Activated CD4-positive, alpha-beta memory T cell treated with anti-CD3 and anti-CD28 coated beads, Interleukin-2, amount 10 ng/mL, durations not matched to agents 7 days and 5 days (primary cell): ENCODE results near the gene FOLR1. TPM values are rescaled to one million over a fixed set of nuclear protein-coding genes. Genes with fewer than 3 reads are reported as not detected.

Experiments
- CTCF ChIA-PET: fragments of 350-600 bp; sonication (Branson Sonifier 250); formaldehyde crosslinking; loops from one replicate; lab custom pipeline; 2021; ENCODE audit warnings: antibody characterized with exemption, inconsistent platforms; lab: Charles Lee
- POLR2A ChIA-PET: fragments of 350-600 bp; sonication (Branson Sonifier 250); formaldehyde crosslinking; loops from one replicate; lab custom pipeline; 2021; ENCODE audit warnings: antibody characterized with exemption; lab: Charles Lee
- DNase-seq: peaks from one replicate; pipeline ENCODE4 v3.0.0-alpha.2; 2020
- H3K27ac Mint-ChIP-seq: one replicate; pipeline ENCODE4 v1.8.0; 2021; ENCODE audit warnings: mild to moderate bottlenecking, mixed read lengths
- H3K27me3 Mint-ChIP-seq: one replicate; pipeline ENCODE4 v1.8.0; 2021; ENCODE audit warnings: mixed read lengths
- H3K36me3 Mint-ChIP-seq: one replicate; pipeline ENCODE4 v1.8.0; 2021; ENCODE audit warnings: low read depth, mixed read lengths
- H3K4me1 Mint-ChIP-seq: one replicate; pipeline ENCODE4 v1.8.0; 2021; ENCODE audit warnings: mixed read lengths
- H3K4me3 Mint-ChIP-seq: one replicate; pipeline ENCODE4 v1.8.0; 2021; ENCODE audit warnings: mild to moderate bottlenecking, mixed read lengths
- H3K9me3 Mint-ChIP-seq: one replicate; pipeline ENCODE4 v1.8.0; 2021; ENCODE audit warnings: mixed read lengths
- total RNA-seq, 2 experiments: library from RNA; stranded (reverse); gene quantifications; one replicate each; pipeline ENCODE4 v1.2.3, GENCODE V29; 2021

FOLR1 gene
- total RNA-seq, 2 experiments from 2014 or later, result not detected

GRCh38 chr11:72242141-72242540 is 50.2 kb downstream of the FOLR1 start:
- Mint-ChIP-seq H3K27me3 (peaks cover 43% of the 10 kb centered on the region), H3K27ac (no peak overlapping the region), H3K4me1 (peaks cover 21% of the 10 kb centered on the region), H3K36me3 (peaks cover 18% of the 10 kb centered on the region), H3K4me3 (no peak overlapping the region), H3K9me3 (no peaks in the 10 kb centered on the region)
- ChIA-PET CTCF (interaction anchor here (1.1 kb wide), 1 partner anchor 19 kb away, joined by 3 read pairs; no protein-coding TSS in a partner anchor), POLR2A (no interaction called here)
- DNase-seq, result no peak

DNA sequence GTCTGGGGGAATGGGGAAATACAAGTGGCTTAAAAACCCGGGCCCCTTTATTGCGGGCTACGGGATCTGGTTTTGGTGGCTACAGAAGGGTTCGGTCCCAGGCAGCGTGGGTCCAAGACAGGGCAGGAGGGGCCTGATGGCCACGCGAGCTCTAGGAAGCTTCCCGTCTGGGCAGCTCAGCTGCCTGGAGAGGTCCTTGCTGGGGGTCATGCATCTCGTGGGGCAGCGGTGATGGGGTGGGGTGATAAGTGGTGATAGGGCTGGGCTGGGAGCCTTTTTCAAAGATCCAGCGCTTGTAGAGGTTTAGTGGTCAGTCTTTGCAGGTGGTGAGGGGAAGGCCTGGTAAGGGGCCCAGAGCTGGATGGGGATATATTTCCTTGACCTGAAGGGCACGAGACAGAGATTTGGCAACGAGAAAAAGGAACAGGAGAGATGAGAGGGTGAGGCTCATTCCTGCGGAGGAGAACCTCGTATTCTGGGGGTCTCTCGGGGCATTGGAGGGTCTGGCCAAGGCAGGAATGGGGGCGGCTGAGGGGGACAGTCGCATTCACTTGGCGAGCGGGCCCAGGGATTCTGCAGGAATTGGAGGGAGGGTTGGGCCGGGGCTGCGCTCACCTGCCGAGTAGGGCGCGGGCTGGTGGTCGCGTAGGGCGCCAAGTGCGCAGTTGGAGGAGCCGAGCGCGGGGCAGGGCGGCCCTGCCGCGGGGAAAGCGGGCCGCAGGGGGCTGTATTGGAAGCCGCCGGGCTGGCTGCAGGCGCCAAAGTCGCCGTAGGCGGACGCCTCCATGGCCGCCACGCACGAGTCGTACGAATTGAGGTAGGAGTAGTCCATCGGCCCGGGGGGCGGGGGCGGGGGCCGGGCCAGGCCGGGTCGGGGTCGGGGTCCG is 51.5 kb downstream of the FOLR1 start:
- no peak for DNase-seq
- Mint-ChIP-seq H3K36me3 (peaks cover 14% of the 10 kb centered on the region), H3K4me1 (peaks cover 21% of the 10 kb centered on the region), H3K9me3 (no peaks in the 10 kb centered on the region), H3K4me3 (no peak overlapping the region), H3K27me3 (peaks cover 46% of the 10 kb centered on the region), H3K27ac (no peak overlapping the region)
- CTCF ChIA-PET, result interaction anchor here (0.8 kb wide), 1 partner anchor 99 kb away, joined by 4 read pairs; no protein-coding TSS in a partner anchor
- POLR2A ChIA-PET, result no interaction called here

DNA sequence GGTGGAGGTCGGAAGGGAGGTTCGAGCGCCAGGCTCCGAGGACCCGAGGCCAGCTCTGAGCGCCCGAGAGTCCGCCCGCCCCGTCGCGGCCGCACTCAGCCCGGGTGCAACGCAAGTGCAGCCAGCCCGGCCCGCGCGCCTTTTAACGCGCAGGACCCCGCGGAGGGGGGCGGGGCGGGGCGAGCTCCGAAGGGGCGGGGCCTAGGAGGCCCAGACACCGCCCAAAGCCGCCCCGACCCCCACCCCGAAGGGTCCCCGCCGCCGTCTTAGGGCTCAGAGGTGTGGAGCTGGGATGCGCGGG is 52.1 kb downstream of the FOLR1 start, which contains the start of gene PHOX2A:
PHOX2A (minus strand) TSS at position 117 of the 301 bp plus-strand sequence. CDS start 172 bp downstream, outside the sequence.
- Mint-ChIP-seq H3K36me3 (peaks cover 10% of the 10 kb centered on the region), H3K27ac (no peak within 1 kb of the TSS), H3K9me3 (no peaks in the 10 kb centered on the region), H3K27me3 (peaks cover 44% of the 10 kb centered on the region), H3K4me1 (peaks cover 20% of the 10 kb centered on the region), H3K4me3 (no peak within 1 kb of the TSS)
- DNase-seq, result no peak
- ChIA-PET POLR2A (no interaction called here), CTCF (no interaction called here)

DNA sequence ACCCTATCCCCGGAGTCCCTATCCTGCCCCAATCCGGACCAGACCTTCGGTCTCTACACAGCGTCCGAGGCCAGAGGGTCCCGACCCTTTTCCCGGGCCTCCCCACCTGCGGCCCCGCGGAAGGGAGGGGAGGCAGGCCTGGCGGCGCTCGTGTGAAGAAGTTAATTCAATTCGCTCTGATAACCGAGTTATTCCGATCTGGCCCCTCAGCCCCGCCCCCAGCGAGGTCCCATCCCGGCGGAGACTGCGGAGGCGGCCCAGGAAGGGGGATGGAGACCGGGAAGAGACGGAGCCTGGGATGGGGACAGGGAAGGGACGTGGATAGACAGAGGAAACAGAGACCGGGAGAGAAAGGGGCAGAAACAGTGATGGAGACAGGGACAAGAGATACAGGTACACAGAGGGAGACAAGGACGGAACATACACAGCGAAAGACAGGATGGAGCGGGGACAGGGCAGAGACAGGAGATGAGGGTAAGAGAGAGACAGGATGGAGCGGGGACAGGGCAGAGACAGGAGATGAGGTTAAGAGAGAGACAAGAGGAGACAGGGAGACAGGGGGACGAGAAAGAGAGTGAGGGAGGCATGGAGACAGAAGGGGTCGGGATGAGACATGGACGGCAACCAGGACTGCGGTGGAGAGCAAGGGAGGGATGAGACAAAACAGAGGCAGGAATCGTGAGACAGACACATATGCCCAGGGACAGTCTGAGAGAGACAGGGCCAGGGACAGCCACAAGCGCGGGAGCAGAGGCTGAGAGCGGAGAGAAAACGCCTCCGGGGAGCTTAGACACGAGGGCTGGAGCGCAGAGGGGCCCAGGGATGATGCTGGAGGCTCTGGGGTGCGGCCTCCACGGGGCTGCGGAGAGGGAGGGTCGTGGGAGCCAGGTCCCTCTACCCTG is 52.7 kb downstream of the FOLR1 start:
- Mint-ChIP-seq H3K27me3 (peaks cover 42% of the 10 kb centered on the region), H3K9me3 (no peaks in the 10 kb centered on the region), H3K4me3 (no peak overlapping the region), H3K4me1 (peaks cover 17% of the 10 kb centered on the region), H3K27ac (no peak overlapping the region), H3K36me3 (peaks cover 10% of the 10 kb centered on the region)
- POLR2A ChIA-PET, result no interaction called here
- CTCF ChIA-PET, result no interaction called here
- no peak for DNase-seq

- peaks cover 9% of the 10 kb centered on the region for H3K36me3 Mint-ChIP-seq
- DNase-seq, result no peak
- H3K9me3 Mint-ChIP-seq, result no peaks in the 10 kb centered on the region
- no peak overlapping the region for H3K4me3 Mint-ChIP-seq
- peaks cover 15% of the 10 kb centered on the region for H3K4me1 Mint-ChIP-seq
- POLR2A ChIA-PET, result no interaction called here
- CTCF ChIA-PET, result no interaction called here
- H3K27ac Mint-ChIP-seq, result no peak overlapping the region
- peaks cover 41% of the 10 kb centered on the region for H3K27me3 Mint-ChIP-seq
Observed at GRCh38 chr11:72245263-72245816, 53.4 kb downstream of the FOLR1 start.

Other genes with a start within 250 kb of the FOLR1 start
- 10 to 100 TPM; 12.4 to 14.0 TPM for gene IL18BP, start 193.2 kb upstream of the FOLR1 start, total RNA-seq
- 100 to 1,000 TPM; 200 to 201 TPM for gene NUMA1, start 111.6 kb upstream of the FOLR1 start, total RNA-seq
- 1 to 10 TPM; 5.9 to 7.1 TPM for gene LRRC51, start 111.3 kb upstream of the FOLR1 start, total RNA-seq
- 10 to 100 TPM; 72.7 to 76.9 TPM for gene LAMTOR1, start 88.8 kb upstream of the FOLR1 start, total RNA-seq
- gene TOMT, start 86.2 kb upstream of the FOLR1 start, total RNA-seq, result not detected
- gene ANAPC15, start 79.4 kb upstream of the FOLR1 start, total RNA-seq, result 10 to 100 TPM; 53.0 to 58.7 TPM
- not detected for gene FOLR3, start 56.4 kb upstream of the FOLR1 start, total RNA-seq
- gene FOLR2, start 24.7 kb downstream of the FOLR1 start, total RNA-seq, result not detected
- gene INPPL1, start 32.6 kb downstream of the FOLR1 start, total RNA-seq, result 100 to 1,000 TPM; 138 to 153 TPM
- not detected for gene PHOX2A, start 52.0 kb downstream of the FOLR1 start, total RNA-seq
- gene CLPB, start 242.4 kb downstream of the FOLR1 start, total RNA-seq, result 10 to 100 TPM; 17.8 to 18.4 TPM